Measurements from ENCODE around the gene DPYD. TPM values are rescaled to one million over a fixed set of nuclear protein-coding genes. Genes with fewer than 3 reads are reported as not detected.
A peak's percentile ranks its signal among the peaks of the same experiment; 100 is the strongest.

The DPYD gene
- total RNA-seq, 2 donors from 2014 or later = 9.2 to 17.5 TPM

DNA sequence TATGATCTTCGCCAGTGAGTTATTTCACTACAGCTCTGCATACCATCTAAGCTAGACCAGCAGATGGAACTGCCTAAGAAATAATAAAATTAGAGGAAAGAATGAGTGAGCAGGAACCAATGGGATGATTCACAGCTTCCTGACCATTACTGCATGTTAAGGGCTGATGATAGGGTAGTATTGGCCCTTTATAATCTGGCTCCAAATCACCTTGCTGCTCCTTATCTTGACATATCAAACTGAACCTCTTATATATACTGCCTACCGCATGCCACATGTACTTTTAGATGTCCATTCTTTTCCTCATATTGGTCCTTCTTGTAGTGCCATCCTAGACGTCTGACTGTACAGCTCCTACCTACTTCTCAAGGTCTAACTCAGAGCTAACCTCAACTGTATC, 524.4 kb downstream of the DPYD start:
- 85 to 100% methylated on average over 2 to 3 of the region's 3 CpGs for WGBS, 2 experiments (ENCODE audit: insufficient coverage in 1 of 2, insufficient read length in 1 of 2)
- Histone ChIP-seq H3K27ac (ENCODE audit: low read depth, low read length) (no peak overlapping the region), H3K9ac (ENCODE audit: extremely low read depth, low read length, poor library complexity, severe bottlenecking) (no peak overlapping the region), H3K9me3 (ENCODE audit: control insufficient read depth, low read length) (no peaks in the 10 kb centered on the region), H3K27me3 (ENCODE audit: control insufficient read depth, insufficient read depth, low read length, poor library complexity, severe bottlenecking) (no peaks in the 10 kb centered on the region), H3K4me1 (ENCODE audit: control insufficient read depth, insufficient read depth, low read length) (no peaks in the 10 kb centered on the region), H3K4me3 (ENCODE audit: low read length) (no peak overlapping the region), H3K36me3 (ENCODE audit: control insufficient read depth, insufficient read depth, low read length) (no peaks in the 10 kb centered on the region)
- H3K27ac Mint-ChIP-seq = no peak overlapping the region
- no peak for TF ChIP-seq CTCF (conservative IDR thresholded peaks at IDR 0.05)
- DNase-seq = no peak
- no peaks in the 10 kb centered on the region for H3K4me1 Mint-ChIP-seq
- H3K4me3 Mint-ChIP-seq = no peak overlapping the region
- H3K27me3 Mint-ChIP-seq (ENCODE audit: insufficient read depth) = no peaks in the 10 kb centered on the region
- no peaks in the 10 kb centered on the region for H3K9me3 Mint-ChIP-seq
- H3K36me3 Mint-ChIP-seq (ENCODE audit: low read depth) = no peaks in the 10 kb centered on the region

GRCh38 chr1:97392701-97393100, 528.1 kb downstream of the DPYD start:
- Mint-ChIP-seq H3K4me3 (no peak overlapping the region), H3K4me1 (no peaks in the 10 kb centered on the region), H3K9me3 (no peaks in the 10 kb centered on the region), H3K27me3 (ENCODE audit: insufficient read depth) (no peaks in the 10 kb centered on the region), H3K36me3 (ENCODE audit: low read depth) (no peaks in the 10 kb centered on the region), H3K27ac (no peak overlapping the region)
- Histone ChIP-seq H3K27me3 (ENCODE audit: control insufficient read depth, insufficient read depth, low read length, poor library complexity, severe bottlenecking) (no peaks in the 10 kb centered on the region), H3K27ac (ENCODE audit: low read depth, low read length) (no peak overlapping the region), H3K9me3 (ENCODE audit: control insufficient read depth, low read length) (no peaks in the 10 kb centered on the region), H3K4me1 (ENCODE audit: control insufficient read depth, insufficient read depth, low read length) (no peaks in the 10 kb centered on the region), H3K36me3 (ENCODE audit: control insufficient read depth, insufficient read depth, low read length) (no peaks in the 10 kb centered on the region), H3K9ac (ENCODE audit: extremely low read depth, low read length, poor library complexity, severe bottlenecking) (no peak overlapping the region), H3K4me3 (ENCODE audit: low read length) (no peak overlapping the region)
- TF ChIP-seq CTCF (conservative IDR thresholded peaks at IDR 0.05) = no peak
- no peak for DNase-seq

- WGBS, 2 experiments (ENCODE audit: insufficient coverage in 1 of 2, insufficient read length in 1 of 2) = 89% methylated on average over 2 of the region's 2 CpGs; no CpG with 5 or more reads in 1 of the 2 experiments
- Mint-ChIP-seq H3K4me1 (peaks cover 6% of the 10 kb centered on the region), H3K27ac (no peak overlapping the region), H3K27me3 (ENCODE audit: insufficient read depth) (no peaks in the 10 kb centered on the region), H3K36me3 (ENCODE audit: low read depth) (no peaks in the 10 kb centered on the region), H3K4me3 (no peak overlapping the region), H3K9me3 (no peaks in the 10 kb centered on the region)
- Histone ChIP-seq H3K27ac (ENCODE audit: low read depth, low read length) (no peak overlapping the region), H3K9me3 (ENCODE audit: control insufficient read depth, low read length) (no peaks in the 10 kb centered on the region), H3K27me3 (ENCODE audit: control insufficient read depth, insufficient read depth, low read length, poor library complexity, severe bottlenecking) (no peaks in the 10 kb centered on the region), H3K4me1 (ENCODE audit: control insufficient read depth, insufficient read depth, low read length) (peaks cover 5% of the 10 kb centered on the region), H3K9ac (ENCODE audit: extremely low read depth, low read length, poor library complexity, severe bottlenecking) (no peak overlapping the region), H3K4me3 (ENCODE audit: low read length) (no peak overlapping the region), H3K36me3 (ENCODE audit: control insufficient read depth, insufficient read depth, low read length) (no peaks in the 10 kb centered on the region)
- TF ChIP-seq CTCF (conservative IDR thresholded peaks at IDR 0.05) = no peak
- DNase-seq = peak; percentile 47
These were observed 535.1 kb downstream of the DPYD start for GRCh38 chr1:97385536-97386277.

Data from endodermal cell (in vitro differentiated cells).